HG02623 (cell line): ENCODE measurements around the gene PCBP4.
"Not testable (repeated sequence)": the region's sequence is repeated elsewhere in the genome, so short reads cannot be mapped to it uniquely, and the experiment has no call there.

Experiments
- ATAC-seq: cut with Tn5 transposase; IDR thresholded peaks from one replicate; pipeline ENCODE4 v1.9.1; 2021; ENCODE audit warnings: moderate library complexity; ENCODE audit not compliant: unreplicated experiment

PCBP4 gene

GRCh38 chr3:51995346-51996163 lies 28.3 kb upstream of the PCBP4 start, which contains the start of gene RPL29:
Gene RPL29, minus strand, starts transcription at chr3:51995895. Its CDS starts 434 bp downstream, at chr3:51995461.
- peak; percentile 82 for ATAC-seq

GRCh38 chr3:51994530-51994929 lies 27.3 kb upstream of the PCBP4 start:
- ATAC-seq, result no peak

GRCh38 chr3:51993657-51994056 lies 26.4 kb upstream of the PCBP4 start:
- ATAC-seq, result not testable (repeated sequence)

GRCh38 chr3:51992017-51992682 lies 24.9 kb upstream of the PCBP4 start:
- no peak for ATAC-seq

- not testable (repeated sequence) for ATAC-seq
These were observed 23.3 kb upstream of the PCBP4 start for GRCh38 chr3:51990501-51990971.

- ATAC-seq, result no peak
These were observed 21.3 kb upstream of the PCBP4 start for GRCh38 chr3:51988286-51989146.

- ATAC-seq, result no peak
These were observed 20.3 kb upstream of the PCBP4 start for GRCh38 chr3:51987568-51987967.

- ATAC-seq, result no peak
These were observed 19.0 kb upstream of the PCBP4 start for GRCh38 chr3:51986010-51986947.

GRCh38 chr3:51985063-51985462 lies 17.8 kb upstream of the PCBP4 start:
- no peak for ATAC-seq

GRCh38 chr3:51984269-51984647 lies 17.0 kb upstream of the PCBP4 start:
- no peak for ATAC-seq

GRCh38 chr3:51983578-51984268 lies 16.5 kb upstream of the PCBP4 start:
- ATAC-seq, result no peak

GRCh38 chr3:51982838-51983577 lies 15.8 kb upstream of the PCBP4 start, which contains the start of gene ACY1:
Gene ACY1, plus strand, starts transcription at chr3:51983535. Its CDS starts 530 bp downstream, at chr3:51984065.
- ATAC-seq, result peak; percentile 67

- peak; percentile 21 for ATAC-seq
These were observed 15.1 kb upstream of the PCBP4 start for GRCh38 chr3:51982352-51982837.

- ATAC-seq, result no peak
These were observed 13.0 kb upstream of the PCBP4 start for GRCh38 chr3:51980253-51980652.

- ATAC-seq, result no peak
These were observed 10.9 kb upstream of the PCBP4 start for GRCh38 chr3:51978143-51978502.

GRCh38 chr3:51977446-51978142 lies 10.3 kb upstream of the PCBP4 start:
- ATAC-seq, result no peak

- no peak for ATAC-seq
These were observed 8.7 kb upstream of the PCBP4 start for GRCh38 chr3:51975852-51976549.
